Activated CD8-positive, alpha-beta memory T cell treated with anti-CD3 and anti-CD28 coated beads, Interleukin-2, amount 50 U/mL, for 48 hours (primary cell): ENCODE measurements around the gene NRDE2.

Experiments
- DNase-seq: peaks from one replicate; pipeline ENCODE4 v3.0.0-alpha.2; 2020

The NRDE2 gene

GRCh38 chr14:90296641-90297040 is 35.1 kb downstream of the NRDE2 start:
- no peak for DNase-seq

- no peak for DNase-seq
Observed at GRCh38 chr14:90295870-90296516, 35.7 kb downstream of the NRDE2 start.

- DNase-seq: no peak
Observed at GRCh38 chr14:90294872-90295271, 36.9 kb downstream of the NRDE2 start.

GRCh38 chr14:90293766-90294730 is 37.7 kb downstream of the NRDE2 start:
- DNase-seq: no peak

GRCh38 chr14:90291699-90292098 is 40.0 kb downstream of the NRDE2 start:
- peak; percentile 12 for DNase-seq

GRCh38 chr14:90290337-90291011 is 41.3 kb downstream of the NRDE2 start:
- DNase-seq: peak; percentile 7

DNA sequence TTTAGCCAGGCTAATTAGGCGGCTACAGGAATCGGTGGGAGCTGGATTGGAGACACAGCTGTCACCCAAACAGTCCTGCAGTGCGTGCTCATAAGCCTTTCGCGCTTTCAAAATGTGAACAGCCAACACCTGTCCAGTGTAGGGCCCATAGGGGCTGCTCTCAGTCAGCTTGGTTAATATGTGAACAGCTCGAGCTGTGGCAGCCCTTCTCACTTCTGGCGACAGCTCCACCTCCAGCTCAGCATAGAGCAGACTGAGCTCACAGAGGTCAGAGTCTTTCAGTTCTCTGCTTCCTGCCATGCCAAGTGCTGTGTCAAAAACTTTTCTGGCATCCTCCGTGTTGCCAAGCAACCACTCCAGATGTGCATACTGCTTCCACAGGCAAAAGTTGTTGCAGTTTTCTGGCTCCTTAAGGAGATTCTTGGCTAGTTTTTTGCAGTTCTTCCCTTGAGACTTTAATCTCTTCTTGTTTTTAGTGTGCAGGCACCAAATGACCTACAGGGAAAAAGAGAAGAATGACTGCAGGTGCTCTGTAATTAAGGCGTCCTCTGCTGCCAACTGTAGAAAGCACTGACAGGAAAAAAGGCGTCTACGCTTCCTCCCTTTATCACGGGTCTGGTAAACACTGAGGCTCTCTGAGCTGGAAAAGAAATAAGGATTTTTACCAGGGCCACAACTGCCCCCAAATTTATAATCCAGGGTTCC is 42.9 kb downstream of the NRDE2 start:
- DNase-seq: peak; percentile 34

GRCh38 chr14:90287791-90288190 is 44.0 kb downstream of the NRDE2 start:
- DNase-seq: peak; percentile 40

GRCh38 chr14:90281756-90282155 is 50.0 kb downstream of the NRDE2 start:
- DNase-seq: no peak

- DNase-seq: no peak
Observed at GRCh38 chr14:90281261-90281660, 50.5 kb downstream of the NRDE2 start.

DNA sequence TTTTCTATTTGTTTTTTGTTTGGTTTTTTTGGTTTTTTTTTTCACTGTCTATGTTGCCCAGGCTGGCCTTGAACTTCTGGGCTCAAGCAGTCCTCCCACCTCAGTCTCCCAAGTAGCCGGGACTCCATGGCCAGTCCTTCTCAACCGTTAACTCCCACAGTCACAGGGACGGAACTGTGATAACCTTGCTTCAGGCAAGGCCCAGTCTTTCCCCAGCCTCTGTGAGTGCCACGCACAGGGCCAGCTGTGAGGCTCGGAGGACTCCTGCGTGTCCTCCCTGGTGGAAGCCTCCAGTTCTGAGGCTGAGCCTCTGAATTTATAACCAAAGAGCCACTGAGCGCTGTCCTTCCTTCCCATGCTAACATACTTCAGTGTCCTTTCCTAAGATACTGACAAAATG is 51.6 kb downstream of the NRDE2 start:
- no peak for DNase-seq

- DNase-seq: peak; percentile 35
Observed at GRCh38 chr14:90278199-90279175, 53.3 kb downstream of the NRDE2 start.

DNA sequence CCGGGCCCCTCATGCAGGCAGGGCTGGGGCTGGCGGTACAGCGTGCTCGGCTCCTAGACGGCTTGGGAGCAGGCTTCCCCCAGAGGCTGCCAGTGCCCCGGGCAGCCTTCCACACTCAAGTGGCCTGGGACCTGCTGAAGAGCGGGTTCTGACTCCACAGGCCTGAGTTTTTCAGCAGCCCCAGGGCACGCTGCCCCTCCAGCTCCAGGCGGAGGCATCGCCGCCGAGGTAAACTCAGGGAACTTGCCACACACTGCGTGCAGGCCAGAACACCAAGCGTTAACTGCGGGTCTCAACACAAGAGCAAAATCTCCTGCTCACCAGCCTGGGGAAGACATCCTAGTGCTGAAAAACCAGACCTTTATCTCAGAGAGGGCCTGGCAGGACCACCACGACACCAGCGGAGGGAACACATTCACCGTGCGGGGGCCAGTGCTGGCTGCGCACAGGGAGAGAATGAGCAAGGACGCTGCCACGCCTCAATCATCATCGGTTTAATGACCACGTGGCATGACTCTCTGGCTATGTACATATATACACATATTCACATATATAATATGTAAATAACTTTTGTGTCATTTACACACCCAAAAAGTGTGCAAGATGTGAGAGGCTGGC is 54.1 kb downstream of the NRDE2 start:
- DNase-seq: peak; percentile 47

DNA sequence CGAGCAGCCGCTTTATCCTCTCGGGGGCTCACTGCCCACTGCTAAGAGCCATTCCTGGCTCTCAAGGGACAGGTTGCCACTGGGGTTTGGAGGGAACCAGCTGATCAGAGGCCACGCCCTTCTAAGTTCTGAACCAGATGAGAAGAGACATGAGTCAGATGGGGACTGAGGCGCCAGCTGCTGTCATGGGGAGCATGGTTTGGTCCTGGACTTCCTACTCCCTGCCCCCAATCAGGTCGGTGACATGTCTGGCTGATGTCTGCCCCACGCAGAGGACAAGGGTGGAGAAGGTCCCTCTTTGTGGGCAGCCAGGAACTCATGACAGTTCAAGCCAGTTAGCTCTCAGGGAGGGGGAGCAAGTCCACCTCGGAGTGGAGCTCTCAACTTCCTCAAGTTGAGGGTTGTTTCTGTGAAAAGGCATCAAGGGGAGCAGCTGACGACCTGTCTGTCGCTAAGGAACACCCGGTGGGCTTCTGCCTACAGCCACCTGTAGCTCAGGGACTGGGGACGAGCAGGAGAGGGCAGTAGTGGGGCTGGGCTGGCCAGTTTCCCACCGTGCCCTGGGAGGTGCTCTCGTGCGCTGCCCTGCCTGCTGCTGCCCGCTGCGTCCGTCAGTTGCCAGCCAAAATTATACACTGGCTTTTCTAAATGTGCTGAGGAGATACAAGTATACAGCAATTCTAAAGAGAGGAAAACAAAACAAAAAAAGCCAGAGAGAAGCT is 54.9 kb downstream of the NRDE2 start:
- DNase-seq: peak; percentile 50

GRCh38 chr14:90275820-90276219 is 55.9 kb downstream of the NRDE2 start:
- DNase-seq: no peak

DNA sequence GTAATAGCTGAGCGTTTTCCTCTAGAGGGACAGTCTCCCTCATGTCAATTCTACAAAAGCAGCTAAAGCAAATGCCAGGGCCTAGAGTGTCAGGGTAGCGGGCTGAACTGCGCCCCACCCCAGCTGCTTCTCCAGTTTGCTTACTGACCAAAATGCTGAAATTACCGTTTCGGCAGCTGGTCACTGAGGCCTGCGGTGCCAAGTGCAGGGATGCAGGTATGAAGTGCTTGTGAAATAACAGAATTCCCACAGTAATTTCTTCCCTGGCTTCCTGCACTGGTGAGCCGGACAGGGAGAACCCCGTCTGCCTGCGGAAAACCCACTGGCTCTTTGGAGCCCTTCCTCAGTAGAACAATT is 56.3 kb downstream of the NRDE2 start:
- no peak for DNase-seq

DNA sequence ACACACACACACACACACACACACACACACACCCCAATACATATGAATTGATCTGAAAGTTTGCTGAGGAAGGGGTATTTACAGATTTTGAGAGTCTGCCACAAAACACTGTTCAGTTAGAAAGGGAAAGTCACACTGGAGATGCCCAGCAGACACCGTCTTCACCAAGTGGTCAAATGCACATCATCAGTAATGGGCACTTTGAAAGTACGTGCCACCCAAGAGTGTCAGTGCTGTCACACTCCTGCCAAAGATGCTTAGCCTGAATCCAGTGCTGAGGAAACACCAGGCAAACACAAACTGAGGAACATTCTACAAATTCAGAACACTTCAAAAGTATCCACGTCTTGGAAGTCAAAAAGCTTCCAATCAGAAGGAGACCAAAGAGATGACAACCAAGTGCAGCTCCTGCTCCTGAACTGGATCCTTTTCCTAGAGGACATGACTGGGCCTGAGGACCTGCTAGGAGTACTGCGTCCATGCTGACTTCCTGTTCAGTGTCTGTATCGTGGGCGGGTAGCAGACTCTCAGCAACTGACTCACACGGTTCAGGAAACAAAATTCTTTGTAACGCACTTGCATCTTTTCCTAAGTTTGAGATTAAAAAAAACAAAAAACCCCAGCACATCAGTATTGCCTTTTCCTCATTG is 56.8 kb downstream of the NRDE2 start:
- DNase-seq: no peak

GRCh38 chr14:90274019-90274418 is 57.7 kb downstream of the NRDE2 start:
- DNase-seq: no peak

- no peak for DNase-seq
Observed at GRCh38 chr14:90273532-90273931, 58.2 kb downstream of the NRDE2 start.

DNA sequence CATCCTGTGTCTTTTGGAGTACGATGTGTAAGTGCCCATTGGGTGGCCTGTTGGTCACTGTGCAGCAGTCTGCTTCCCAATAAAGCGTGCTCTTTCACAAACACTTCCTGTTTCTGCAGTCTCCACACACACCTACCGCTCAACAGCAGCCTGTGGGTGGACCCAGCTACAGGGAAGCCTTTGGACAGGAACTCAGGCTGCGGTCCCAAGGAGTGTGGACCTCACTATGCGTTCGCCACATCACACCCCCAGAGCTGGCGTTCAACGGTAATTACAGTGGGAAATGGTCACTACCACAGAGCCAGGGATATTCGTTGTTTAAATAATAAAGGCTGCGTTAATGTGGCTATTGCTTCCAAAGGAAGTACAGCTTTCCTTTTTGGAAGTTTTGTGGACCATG is 59.2 kb downstream of the NRDE2 start:
- no peak for DNase-seq
